GM19025 (cell line): ENCODE measurements around the gene GIPC2.
"Not testable (repeated sequence)": the region's sequence is repeated elsewhere in the genome, so short reads cannot be mapped to it uniquely, and the experiment has no call there.

Experiments used
- ATAC-seq: cut with Tn5 transposase; IDR thresholded peaks from one replicate; pipeline ENCODE4 v1.9.1; 2021; ENCODE audit warnings: mild to moderate bottlenecking, low read depth, moderate library complexity; ENCODE audit not compliant: unreplicated experiment

The GIPC2 gene

GRCh38 chr1:78061825-78062523 lies 16.2 kb downstream of the GIPC2 start:
- ATAC-seq: no peak

GRCh38 chr1:78064886-78065285 lies 19.1 kb downstream of the GIPC2 start:
- ATAC-seq: not testable (repeated sequence)

- ATAC-seq: no peak
These were observed 23.0 kb downstream of the GIPC2 start for GRCh38 chr1:78068681-78069283.

GRCh38 chr1:78069784-78070183 lies 24.0 kb downstream of the GIPC2 start:
- no peak for ATAC-seq

- ATAC-seq: no peak
These were observed 24.4 kb downstream of the GIPC2 start for GRCh38 chr1:78070210-78070609.

GRCh38 chr1:78070758-78071157 lies 25.0 kb downstream of the GIPC2 start:
- ATAC-seq: no peak

- ATAC-seq: no peak
These were observed 25.9 kb downstream of the GIPC2 start for GRCh38 chr1:78071696-78072095.

DNA sequence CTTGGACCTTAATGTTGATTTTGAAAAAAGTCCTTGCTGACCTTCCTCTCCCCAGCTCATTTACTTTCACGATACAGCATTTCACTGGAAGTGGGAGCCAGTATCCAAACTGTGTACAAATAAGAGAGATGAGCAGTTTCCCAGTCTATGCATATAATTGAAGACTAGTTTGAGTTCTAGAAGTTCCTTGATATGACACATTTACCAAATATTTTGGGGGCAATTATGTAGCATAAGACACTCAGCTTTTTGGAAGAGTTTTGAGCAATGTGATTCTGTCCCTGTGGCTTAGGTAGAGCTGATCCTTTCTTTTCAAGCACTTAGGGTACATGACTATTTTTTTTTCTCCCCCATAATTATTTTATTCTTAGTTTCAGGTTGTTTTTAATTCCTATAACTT lies 26.4 kb downstream of the GIPC2 start:
- no peak for ATAC-seq

- ATAC-seq: no peak
These were observed 27.7 kb downstream of the GIPC2 start for GRCh38 chr1:78073441-78073840.

DNA sequence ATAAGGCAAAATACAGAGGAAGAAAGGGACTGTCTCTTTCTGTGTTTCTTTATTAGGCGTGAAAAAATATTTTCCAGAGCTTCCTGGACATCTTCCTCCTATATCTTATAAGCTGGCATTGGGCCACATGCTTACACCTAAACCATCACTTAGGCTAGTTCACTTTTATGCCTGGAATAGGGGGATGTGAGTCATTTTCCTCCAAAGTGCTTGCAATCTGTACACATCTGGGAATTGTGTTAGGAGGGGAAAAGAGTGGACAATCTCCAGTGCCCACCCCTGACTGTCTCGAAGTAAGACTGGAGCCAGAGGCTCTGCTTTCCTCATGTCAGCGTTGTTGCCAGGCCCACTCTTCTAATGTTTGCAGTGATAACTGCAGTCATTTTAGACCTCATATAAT lies 29.9 kb downstream of the GIPC2 start:
- ATAC-seq: no peak

- no peak for ATAC-seq
These were observed 32.6 kb downstream of the GIPC2 start for GRCh38 chr1:78078358-78078757.

- ATAC-seq: no peak
These were observed 33.8 kb downstream of the GIPC2 start for GRCh38 chr1:78079580-78079979.

DNA sequence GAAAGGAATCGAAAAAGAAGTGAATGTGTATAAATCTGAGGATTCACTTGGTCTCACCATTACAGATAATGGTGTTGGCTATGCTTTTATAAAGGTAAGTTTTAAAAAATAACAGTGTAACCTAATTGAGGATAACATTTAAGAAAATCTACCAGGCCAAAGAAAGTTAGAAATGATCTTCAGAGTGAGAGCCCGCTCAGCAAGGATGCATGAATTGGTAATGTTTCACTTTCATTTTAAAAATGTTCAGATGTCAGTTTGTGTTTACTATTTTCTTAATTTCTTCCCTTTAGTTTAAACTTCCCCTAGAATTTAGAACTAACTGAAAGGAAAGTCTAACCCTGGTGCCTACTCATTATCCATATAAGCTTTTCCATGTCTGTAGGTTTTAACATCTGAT lies 35.0 kb downstream of the GIPC2 start:
- ATAC-seq: no peak

DNA sequence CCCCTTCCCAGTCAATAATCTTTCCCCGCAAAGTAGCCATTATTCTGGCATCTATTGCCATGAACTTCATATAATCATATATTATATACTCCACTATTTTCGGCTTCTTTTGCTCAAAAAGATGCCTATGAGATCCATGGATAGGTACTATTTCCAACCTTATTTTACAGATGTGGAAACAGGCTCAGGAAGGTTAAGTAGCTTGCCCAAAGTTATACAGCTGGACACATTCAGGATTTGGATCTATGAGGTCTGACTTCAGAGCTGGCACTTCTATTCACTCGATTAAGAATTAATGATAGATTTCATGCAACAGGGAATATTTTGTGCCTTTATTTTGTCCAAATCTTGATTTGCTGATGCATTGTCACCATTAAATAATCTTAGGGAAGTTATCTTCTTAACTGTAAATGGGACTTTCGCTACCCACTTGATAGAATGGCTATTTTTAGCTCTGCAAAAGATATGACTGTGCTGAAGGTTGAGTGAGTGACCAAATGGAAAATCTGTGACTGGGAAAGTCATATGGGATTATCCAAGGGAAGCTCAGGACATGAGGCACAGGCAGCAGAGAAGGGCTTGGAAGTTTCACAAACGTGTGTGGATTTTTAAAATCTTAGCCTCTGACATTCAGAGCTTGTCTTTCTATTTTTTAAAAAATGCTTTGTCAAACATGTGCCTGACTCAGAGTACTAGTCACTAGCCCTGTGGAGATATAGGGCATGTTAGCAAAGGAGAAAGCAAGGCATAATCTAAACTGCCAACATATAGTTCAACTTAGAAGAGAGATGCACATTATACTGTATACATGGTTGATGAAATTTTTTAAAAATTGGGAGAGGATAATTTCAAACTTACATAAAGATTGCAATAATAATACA lies 36.5 kb downstream of the GIPC2 start:
- ATAC-seq: no peak

DNA sequence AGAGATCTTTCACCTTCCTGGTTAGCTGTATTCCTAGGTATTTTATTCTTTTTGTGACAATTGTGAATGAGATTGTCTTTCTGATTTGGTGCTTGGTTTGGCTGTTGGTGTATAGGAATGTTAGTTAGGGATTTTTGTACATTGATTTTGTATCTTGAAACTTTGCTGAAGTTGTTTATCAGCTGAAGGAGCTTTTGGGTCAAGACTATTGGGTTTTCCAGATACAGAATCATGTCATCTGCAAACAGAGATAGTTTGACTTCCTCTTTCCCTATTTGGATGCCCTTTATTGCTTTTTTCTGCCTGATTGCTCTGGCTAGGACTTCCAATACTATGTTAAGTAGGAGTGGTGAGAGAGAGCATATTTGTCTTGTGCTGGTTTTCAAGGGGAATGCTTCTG lies 38.9 kb downstream of the GIPC2 start:
- ATAC-seq: not testable (repeated sequence)

GRCh38 chr1:78086697-78087096 lies 40.9 kb downstream of the GIPC2 start:
- no peak for ATAC-seq

- ATAC-seq: no peak
These were observed 42.2 kb downstream of the GIPC2 start for GRCh38 chr1:78088015-78088414.

DNA sequence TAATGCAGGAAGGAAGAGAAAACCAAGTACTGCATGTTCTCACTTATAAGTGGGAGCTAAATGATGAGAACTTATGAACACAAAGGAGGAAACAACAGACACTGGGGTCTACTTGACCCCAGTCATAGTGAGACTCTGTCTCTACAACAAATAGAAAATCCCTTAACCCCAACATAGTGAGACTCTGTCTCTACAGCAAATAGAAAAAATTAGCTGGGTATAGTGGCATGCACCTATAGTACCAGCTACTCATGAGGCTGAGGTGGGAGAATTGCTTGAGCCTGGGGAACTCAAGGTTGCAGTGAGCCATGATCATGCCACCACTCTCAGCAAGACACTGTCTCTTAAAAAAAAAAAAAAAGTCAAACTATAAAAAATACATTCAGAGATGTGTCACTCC lies 42.7 kb downstream of the GIPC2 start:
- ATAC-seq: no peak

DNA sequence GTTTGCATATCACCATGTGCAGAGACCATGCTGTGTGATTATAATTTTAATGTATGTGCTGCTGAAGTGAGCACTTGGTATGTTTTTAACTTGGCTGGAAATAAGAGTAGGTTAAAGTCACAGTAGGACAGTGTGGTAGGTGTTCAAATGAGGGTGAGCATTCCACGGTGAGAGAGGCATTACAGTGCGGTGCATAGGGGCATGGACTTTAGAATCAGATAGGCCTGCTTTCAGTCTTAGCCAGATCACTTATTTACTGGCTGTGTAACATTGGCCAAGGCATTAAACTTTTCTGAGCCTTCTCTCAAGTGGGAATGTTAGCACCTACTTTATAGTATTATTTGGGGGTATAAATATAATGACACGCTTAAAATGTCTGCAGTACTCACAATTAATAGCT lies 43.2 kb downstream of the GIPC2 start:
- ATAC-seq: no peak

- ATAC-seq: no peak
These were observed 44.8 kb downstream of the GIPC2 start for GRCh38 chr1:78090472-78091133.

GRCh38 chr1:78091215-78091813 lies 45.5 kb downstream of the GIPC2 start:
- no peak for ATAC-seq
